Muscle of back (tissue), 11 donors: ENCODE measurements around the gene FGF9. TPM values are rescaled to one million over a fixed set of nuclear protein-coding genes. Genes with fewer than 3 reads are reported as not detected.

Source experiments
- DNase-seq, 3 donors: peaks; one replicate each; pipeline versions ENCODE4 v3.0.0 to v3.0.0-alpha.2; 2013
- polyA plus RNA-seq, 10 donors: library from polyadenylated mRNA; unstranded; fragments of 120-200 nt; gene quantifications; one replicate each; pipeline ENCODE4 v1.2.1, GENCODE V29; 2013; ENCODE audit not compliant: insufficient read length in 10 of 10

The FGF9 gene
- polyA plus RNA-seq, 10 donors: 6.1 to 15.5 (median 8.0) TPM

- peak in 2 of 3 donors; percentile 60 to 78 for DNase-seq
Measured at GRCh38 chr13:21673789-21674489, 3.1 kb downstream of the FGF9 start.

GRCh38 chr13:21674490-21675009 is 3.7 kb downstream of the FGF9 start:
- peak in 1 of 3 donors; percentile 58 for DNase-seq

GRCh38 chr13:21675095-21675991 is 4.5 kb downstream of the FGF9 start:
- DNase-seq: peak in 1 of 3 donors; percentile 52

- peak in 1 of 3 donors; percentile 15 for DNase-seq
Measured at GRCh38 chr13:21676611-21677021, 5.7 kb downstream of the FGF9 start.

GRCh38 chr13:21677075-21677623 is 6.3 kb downstream of the FGF9 start:
- no peak for DNase-seq

GRCh38 chr13:21683034-21683733 is 12.3 kb downstream of the FGF9 start:
- no peak for DNase-seq

- DNase-seq: no peak
Measured at GRCh38 chr13:21684576-21684975, 13.7 kb downstream of the FGF9 start.

- DNase-seq: no peak
Measured at GRCh38 chr13:21685485-21686064, 14.7 kb downstream of the FGF9 start.

- DNase-seq: no peak
Measured at GRCh38 chr13:21686751-21687391, 16.0 kb downstream of the FGF9 start.

GRCh38 chr13:21688056-21688455 is 17.2 kb downstream of the FGF9 start:
- DNase-seq: no peak

GRCh38 chr13:21689097-21689496 is 18.2 kb downstream of the FGF9 start:
- no peak for DNase-seq

- DNase-seq: no peak
Measured at GRCh38 chr13:21690955-21691354, 20.1 kb downstream of the FGF9 start.

- DNase-seq: no peak
Measured at GRCh38 chr13:21691500-21691899, 20.6 kb downstream of the FGF9 start.

GRCh38 chr13:21691928-21692327 is 21.1 kb downstream of the FGF9 start:
- DNase-seq: no peak

GRCh38 chr13:21694831-21695230 is 24.0 kb downstream of the FGF9 start:
- no peak for DNase-seq

GRCh38 chr13:21695546-21695945 is 24.7 kb downstream of the FGF9 start:
- no peak for DNase-seq

- DNase-seq: no peak
Measured at GRCh38 chr13:21696865-21697448, 26.1 kb downstream of the FGF9 start.

- no peak for DNase-seq
Measured at GRCh38 chr13:21698817-21699679, 28.2 kb downstream of the FGF9 start.

- no peak for DNase-seq
Measured at GRCh38 chr13:21701460-21701859, 30.6 kb downstream of the FGF9 start.
